H9 (cell line): Measurements from ENCODE around the gene FFAR3. TPM values are rescaled to one million over a fixed set of nuclear protein-coding genes. Genes with fewer than 3 reads are reported as not detected.

ENCODE experiments used
- DNase-seq: peaks from one replicate; pipeline ENCODE4 v3.0.0-alpha.2; 2017
- H2AFZ ChIP-seq: one replicate; pipeline ENCODE4 v1.6.1; 2013; ENCODE audit warnings: mild to moderate bottlenecking, low read length, control low read depth, moderate library complexity
- H2AK5ac ChIP-seq: 2 replicates; pipeline ENCODE4 v1.6.1; 2013; ENCODE audit warnings: low read length, control low read depth, mixed read lengths; ENCODE audit not compliant: insufficient read length
- H2BK120ac ChIP-seq: one replicate; pipeline ENCODE4 v1.6.1; 2013; ENCODE audit warnings: low read depth, mild to moderate bottlenecking, low read length, control low read depth, inconsistent platforms; ENCODE audit not compliant: poor library complexity, severe bottlenecking
- H2BK12ac ChIP-seq: 2 replicates; pipeline ENCODE4 v1.6.1; 2013; ENCODE audit warnings: low read length, control low read depth, mixed read lengths, low read depth; ENCODE audit not compliant: insufficient read length
- H2BK15ac ChIP-seq: 2 replicates; pipeline ENCODE4 v1.6.1; 2013; ENCODE audit warnings: low read depth, low read length, control low read depth
- H2BK20ac ChIP-seq: one replicate; pipeline ENCODE4 v1.6.1; 2013; ENCODE audit warnings: low read depth, mild to moderate bottlenecking, low read length, control low read depth, inconsistent platforms; ENCODE audit not compliant: poor library complexity, severe bottlenecking
- H2BK5ac ChIP-seq: 2 replicates; pipeline ENCODE4 v1.6.1; 2013; ENCODE audit warnings: low read length, control low read depth, mixed read lengths; ENCODE audit not compliant: insufficient read length
- H3K14ac ChIP-seq: 2 replicates; pipeline ENCODE4 v1.6.1; 2013; ENCODE audit warnings: low read length, control low read depth; ENCODE audit not compliant: insufficient read depth
- H3K18ac ChIP-seq: 2 replicates; pipeline ENCODE4 v1.6.1; 2013; ENCODE audit warnings: low read depth, mild to moderate bottlenecking, mixed read lengths, low read length, control low read depth; ENCODE audit not compliant: insufficient read length
- H3K23ac ChIP-seq: 2 replicates; pipeline ENCODE4 v1.6.1; 2013; ENCODE audit warnings: low read length, control low read depth, mixed read lengths, low read depth; ENCODE audit not compliant: insufficient read length
- H3K23me2 ChIP-seq: 2 replicates; pipeline ENCODE4 v1.6.1; 2013; ENCODE audit warnings: low read depth, mild to moderate bottlenecking, mixed read lengths, low read length, control low read depth; ENCODE audit not compliant: insufficient read length, poor library complexity, severe bottlenecking
- H3K27ac ChIP-seq: 2 replicates; pipeline ENCODE4 v1.5.1; 2013; ENCODE audit warnings: low read length, control low read depth, mixed read lengths, low read depth; ENCODE audit not compliant: insufficient read length
- H3K27me3 ChIP-seq: 2 replicates; pipeline ENCODE4 v1.6.1; 2013; ENCODE audit warnings: low read length, control low read depth, inconsistent platforms; ENCODE audit not compliant: insufficient read depth
- H3K4ac ChIP-seq: 2 replicates; pipeline ENCODE4 v1.6.1; 2013; ENCODE audit warnings: low read depth, mild to moderate bottlenecking, control low read depth, inconsistent platforms, low read length, moderate library complexity
- H3K4me1 ChIP-seq: 2 replicates; pipeline ENCODE4 v1.6.1; 2013; ENCODE audit warnings: low read length, control low read depth, inconsistent platforms; ENCODE audit not compliant: insufficient read depth
- H3K4me2 ChIP-seq: 2 replicates; pipeline ENCODE4 v1.6.1; 2013; ENCODE audit warnings: low read length, control low read depth, mixed read lengths; ENCODE audit not compliant: insufficient read length, insufficient read depth
- H3K56ac ChIP-seq: 2 replicates; pipeline ENCODE4 v1.6.1; 2013; ENCODE audit warnings: low read depth, mild to moderate bottlenecking, mixed read lengths, low read length, control low read depth; ENCODE audit not compliant: insufficient read length
- H3K79me1 ChIP-seq: 2 replicates; pipeline ENCODE4 v1.6.1; 2013; ENCODE audit warnings: low read depth, mild to moderate bottlenecking, moderate library complexity, low read length, control low read depth, inconsistent platforms; ENCODE audit not compliant: insufficient read depth, poor library complexity, severe bottlenecking
- H3K79me2 ChIP-seq: 2 replicates; pipeline ENCODE4 v1.6.1; 2013; ENCODE audit warnings: low read length, control low read depth, inconsistent platforms; ENCODE audit not compliant: insufficient read depth
- H3K9ac ChIP-seq: 2 replicates; pipeline ENCODE4 v1.6.1; 2013; ENCODE audit warnings: low read length, control low read depth, mixed read lengths; ENCODE audit not compliant: insufficient read length; ENCODE audit errors: extremely low read depth
- H3K9me3 ChIP-seq: one replicate; pipeline ENCODE4 v1.6.1; 2013; ENCODE audit warnings: low read depth, low read length, inconsistent platforms; ENCODE audit not compliant: control insufficient read depth
- H3T11ph ChIP-seq: one replicate; pipeline ENCODE4 v1.6.1; 2013; ENCODE audit warnings: mild to moderate bottlenecking, low read length, control low read depth, inconsistent platforms
- H4K20me1 ChIP-seq: one replicate; pipeline ENCODE4 v1.6.1; 2013; ENCODE audit not compliant: control insufficient read depth, insufficient read length, insufficient read depth
- H4K5ac ChIP-seq: 2 replicates; pipeline ENCODE4 v1.6.1; 2013; ENCODE audit warnings: low read depth, mild to moderate bottlenecking, mixed read lengths, low read length, control low read depth; ENCODE audit not compliant: insufficient read length
- H4K8ac ChIP-seq: replicated peaks from 2 replicates; pipeline ENCODE4 v1.6.1; 2013; ENCODE audit warnings: low read length, control low read depth, mixed read lengths, low read depth; ENCODE audit not compliant: insufficient read length
- H4K91ac ChIP-seq: 2 replicates; pipeline ENCODE4 v1.6.1; 2013; ENCODE audit warnings: low read depth, mild to moderate bottlenecking, moderate library complexity, mixed read lengths, low read length, control low read depth; ENCODE audit not compliant: insufficient read length
- H3K27ac Mint-ChIP-seq, 3 experiments: 2 replicates in 2 of 3; 3 replicates in 1 of 3; pipeline ENCODE4 v1.8.0; 2020 to 2021; ENCODE audit warnings: mixed read lengths in 3 of 3, mild to moderate bottlenecking in 1 of 3, moderate library complexity in 1 of 3
- H3K27me3 Mint-ChIP-seq: 2 replicates; pipeline ENCODE4 v1.8.0; 2021; ENCODE audit warnings: low read depth, mild to moderate bottlenecking, moderate library complexity, mixed read lengths
- H3K36me3 Mint-ChIP-seq, 3 experiments: 2 replicates in 2 of 3; 3 replicates in 1 of 3; pipeline ENCODE4 v1.8.0; 2020 to 2021; ENCODE audit warnings: low read depth in 3 of 3, mixed read lengths in 3 of 3; ENCODE audit not compliant: insufficient read depth in 1 of 3
- H3K4me1 Mint-ChIP-seq, 2 experiments: 2 replicates each; pipeline ENCODE4 v1.8.0; 2020; ENCODE audit warnings: mixed read lengths in 2 of 2
- H3K4me3 Mint-ChIP-seq, 2 experiments: 2 replicates in 1 of 2; 3 replicates in 1 of 2; pipeline ENCODE4 v1.8.0; 2020 to 2021; ENCODE audit warnings: mild to moderate bottlenecking in 2 of 2, mixed read lengths in 2 of 2, moderate library complexity in 1 of 2
- H3K9me3 Mint-ChIP-seq, 2 experiments: 2 replicates in 1 of 2; 3 replicates in 1 of 2; pipeline ENCODE4 v1.8.0; 2020; ENCODE audit warnings: mild to moderate bottlenecking in 2 of 2, mixed read lengths in 2 of 2, moderate library complexity in 1 of 2
- WGBS: extraction: QIAGEN DNeasy Blood & Tissue Kit; methylation state at CpG from one replicate; pipeline ENCODE4 v1.1.7; 2013; ENCODE audit warnings: missing lambda C conversion rate, low lambda C conversion rate, mixed read lengths; ENCODE audit not compliant: insufficient read length; ENCODE audit errors: extremely low coverage; 5-methylcytosine and 5-hydroxymethylcytosine counted together
- total RNA-seq: library from RNA; stranded (reverse); gene quantifications from 2 replicates; pipeline ENCODE4 v1.2.1, GENCODE V29; 2021
- TF ChIP-seq, protein P1 (sequence below): fragments of 200-600 bp; sonication (generic); conservative IDR thresholded peaks from 3 replicates; pipeline ENCODE4 v1.8.0; 2021; ENCODE audit warnings: antibody characterized with exemption, mild to moderate bottlenecking

The FFAR3 gene
- total RNA-seq, 1 experiment from 2014 or later: not detected

DNA sequence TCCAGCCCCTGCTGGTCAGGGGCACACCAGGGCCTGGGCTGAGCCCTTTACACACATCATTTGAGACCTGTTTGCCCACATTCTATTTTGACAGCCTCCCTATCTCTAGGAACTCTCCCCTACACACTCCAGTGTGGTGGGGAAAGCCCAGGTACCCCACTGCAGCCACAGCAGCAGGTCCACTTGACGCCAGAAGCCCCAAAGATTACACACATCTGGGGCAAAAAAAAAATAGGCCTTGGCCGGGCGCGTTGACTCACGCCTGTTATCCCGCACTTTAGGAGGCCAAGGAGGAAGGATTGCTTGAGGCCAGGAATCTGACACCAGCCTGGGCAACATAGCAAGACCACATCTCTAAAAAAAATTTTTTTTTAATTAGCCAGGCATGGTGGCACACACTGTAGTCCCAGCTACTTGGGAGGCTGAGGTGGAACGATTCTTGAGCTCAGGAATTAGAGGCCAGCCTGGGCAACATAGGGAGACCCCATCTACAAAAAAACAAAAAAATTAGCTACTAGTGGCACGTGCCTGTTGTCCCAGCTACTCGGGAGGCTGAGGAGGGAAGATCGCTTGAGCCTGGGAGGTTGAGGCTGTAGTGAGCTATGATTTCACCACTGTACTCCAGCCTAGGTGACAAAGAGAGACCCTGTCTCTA lies 47.3 kb upstream of the FFAR3 start:
- no peak overlapping the region for H2BK15ac ChIP-seq
- H3T11ph ChIP-seq: no peak overlapping the region
- Mint-ChIP-seq H3K27ac (no peak overlapping the region), H3K27me3 (no peaks in the 10 kb centered on the region; the same call in 1 of the 2 replicates), H3K9me3 (no peaks in the 10 kb centered on the region), H3K36me3 (peaks cover 0 to 2% (median 0%) of the 10 kb centered on the region in 3 experiments; a peak in 1 of 7 replicates), H3K4me3 (no peak overlapping the region; a peak in 1 of 5 replicates), H3K4me1 (peaks cover 0 to 4% of the 10 kb centered on the region in 2 experiments; a peak in 1 of 4 replicates)
- H4K8ac ChIP-seq: no peak overlapping the region
- no peak overlapping the region for H3K14ac ChIP-seq
- H2BK5ac ChIP-seq: no peak overlapping the region
- H3K4ac ChIP-seq: no peak overlapping the region
- no peak overlapping the region for H4K91ac ChIP-seq
- H3K79me2 ChIP-seq: no peaks in the 10 kb centered on the region
- H3K9me3 ChIP-seq: no peaks in the 10 kb centered on the region
- no peak overlapping the region for H3K56ac ChIP-seq
- H3K4me2 ChIP-seq: no peak overlapping the region
- TF ChIP-seq, protein P1, sequence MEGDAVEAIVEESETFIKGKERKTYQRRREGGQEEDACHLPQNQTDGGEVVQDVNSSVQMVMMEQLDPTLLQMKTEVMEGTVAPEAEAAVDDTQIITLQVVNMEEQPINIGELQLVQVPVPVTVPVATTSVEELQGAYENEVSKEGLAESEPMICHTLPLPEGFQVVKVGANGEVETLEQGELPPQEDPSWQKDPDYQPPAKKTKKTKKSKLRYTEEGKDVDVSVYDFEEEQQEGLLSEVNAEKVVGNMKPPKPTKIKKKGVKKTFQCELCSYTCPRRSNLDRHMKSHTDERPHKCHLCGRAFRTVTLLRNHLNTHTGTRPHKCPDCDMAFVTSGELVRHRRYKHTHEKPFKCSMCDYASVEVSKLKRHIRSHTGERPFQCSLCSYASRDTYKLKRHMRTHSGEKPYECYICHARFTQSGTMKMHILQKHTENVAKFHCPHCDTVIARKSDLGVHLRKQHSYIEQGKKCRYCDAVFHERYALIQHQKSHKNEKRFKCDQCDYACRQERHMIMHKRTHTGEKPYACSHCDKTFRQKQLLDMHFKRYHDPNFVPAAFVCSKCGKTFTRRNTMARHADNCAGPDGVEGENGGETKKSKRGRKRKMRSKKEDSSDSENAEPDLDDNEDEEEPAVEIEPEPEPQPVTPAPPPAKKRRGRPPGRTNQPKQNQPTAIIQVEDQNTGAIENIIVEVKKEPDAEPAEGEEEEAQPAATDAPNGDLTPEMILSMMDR: no peak
- H2BK12ac ChIP-seq: no peak overlapping the region
- no peak overlapping the region for H3K27ac ChIP-seq
- H3K27me3 ChIP-seq: no peaks in the 10 kb centered on the region
- H4K20me1 ChIP-seq: no peaks in the 10 kb centered on the region
- H3K79me1 ChIP-seq: no peaks in the 10 kb centered on the region
- DNase-seq: no peak
- H3K23me2 ChIP-seq: no peaks in the 10 kb centered on the region
- no peak overlapping the region for H3K23ac ChIP-seq
- H3K18ac ChIP-seq: no peak overlapping the region
- no peak overlapping the region for H2AFZ ChIP-seq
- no peak overlapping the region for H2AK5ac ChIP-seq
- no peak overlapping the region for H2BK20ac ChIP-seq
- no peak overlapping the region for H3K9ac ChIP-seq
- WGBS: no CpG with 5 or more reads among the region's 10 CpGs
- no peak overlapping the region for H2BK120ac ChIP-seq
- H4K5ac ChIP-seq: no peak overlapping the region
- no peaks in the 10 kb centered on the region; the same call in 1 of the 2 replicates for H3K4me1 ChIP-seq
